Ishikawa (cell line): Measurements from ENCODE around the gene MMP14.

Experiments
- EGR1 ChIP-seq: IDR thresholded peaks from 2 replicates; pipeline ENCODE4 v1.6.1; 2012
- MAX ChIP-seq: IDR thresholded peaks from 2 replicates; pipeline ENCODE4 v1.6.1; 2012
- NFIC ChIP-seq: IDR thresholded peaks from 2 replicates; pipeline ENCODE4 v1.6.1; 2012
- REST ChIP-seq: IDR thresholded peaks from 2 replicates; pipeline ENCODE4 v1.6.1; 2012; ENCODE audit warnings: low read depth, mild to moderate bottlenecking

GRCh38 chr14:22813145-22813544 lies 23.2 kb upstream of the MMP14 start:
- TF ChIP-seq REST (no peak), EGR1 (no peak), NFIC (no peak), MAX (no peak)
